Cardiac muscle cell (in vitro differentiated cells and primary cell): Measurements from ENCODE around the gene SFSWAP. TPM values are rescaled to one million over a fixed set of nuclear protein-coding genes. Genes with fewer than 3 reads are reported as not detected.

Source experiments
- DNase-seq, 2 donors: peaks; one replicate each; pipeline versions ENCODE4 v3.0.0 to v3.0.0-alpha.2; 2010 to 2017; ENCODE audit warnings: low read depth in 1 of 2, low spot score in 1 of 2
- H3K27ac ChIP-seq: fragments of 200-600 bp; sonication (generic); 2 replicates; pipeline ENCODE4 v1.5.1; 2016
- H3K27me3 ChIP-seq: fragments of 200-600 bp; sonication (generic); 2 replicates; pipeline ENCODE4 v1.6.0; 2016; ENCODE audit warnings: control low read depth
- H3K36me3 ChIP-seq: fragments of 200-600 bp; sonication (generic); 2 replicates; pipeline ENCODE4 v1.5.1; 2016; ENCODE audit warnings: control low read depth
- H3K4me1 ChIP-seq: fragments of 200-600 bp; sonication (generic); 2 replicates; pipeline ENCODE4 v1.8.1; 2017; ENCODE audit warnings: low read depth, mild to moderate bottlenecking, mixed run types
- H3K4me3 ChIP-seq: fragments of 200-600 bp; sonication (generic); 2 replicates; pipeline ENCODE4 v1.5.1; 2016; ENCODE audit warnings: mild to moderate bottlenecking
- H3K9me3 ChIP-seq: fragments of 200-600 bp; sonication (generic); 2 replicates; pipeline ENCODE4 v1.5.1; 2017; ENCODE audit warnings: low read depth, mild to moderate bottlenecking, control low read depth
- CTCF ChIP-seq: IDR thresholded peaks from 2 replicates; pipeline ENCODE4 v1.5.1; 2012; ENCODE audit warnings: low read depth, mild to moderate bottlenecking, low read length
- polyA plus RNA-seq: library from polyadenylated mRNA; unstranded; fragments of >200 nt; fragmentation: Nextera tagmentation; extraction: Ambion mirVana; gene quantifications from 2 replicates; pipeline ENCODE4 v1.2.1, GENCODE V29; 2016
- total RNA-seq: library from RNA; depleted of rRNA; stranded (reverse); fragments of >200 nt; gene quantifications from 2 replicates; pipeline ENCODE4 v1.2.3, GENCODE V29; 2016

Gene SFSWAP
- total and polyA plus RNA-seq, 2 experiments from 2014 or later = 24.1 to 44.8 TPM

- DNase-seq = no peak
These were observed 42.1 kb downstream of the SFSWAP start for GRCh38 chr12:131753005-131753404.

GRCh38 chr12:131753757-131754156 is 42.9 kb downstream of the SFSWAP start:
- Histone ChIP-seq H3K9me3 (no peaks in the 10 kb centered on the region), H3K4me1 (no peaks in the 10 kb centered on the region), H3K36me3 (peaks cover 39% of the 10 kb centered on the region), H3K4me3 (no peak overlapping the region), H3K27ac (no peak overlapping the region), H3K27me3 (no peaks in the 10 kb centered on the region)
- TF ChIP-seq CTCF = no peak
- no peak for DNase-seq

More at GRCh38 chr12:131753005-131753404, 42.1 kb downstream of the SFSWAP start:
- H3K36me3 ChIP-seq = peaks cover 32% of the 10 kb centered on the region
- no peak for TF ChIP-seq CTCF
- no peaks in the 10 kb centered on the region for H3K9me3 ChIP-seq
- H3K4me3 ChIP-seq = no peak overlapping the region
- H3K4me1 ChIP-seq = no peaks in the 10 kb centered on the region
- no peaks in the 10 kb centered on the region for H3K27me3 ChIP-seq
- no peak overlapping the region for H3K27ac ChIP-seq

- Histone ChIP-seq H3K9me3 (no peaks in the 10 kb centered on the region), H3K36me3 (peaks cover 44% of the 10 kb centered on the region), H3K4me1 (no peaks in the 10 kb centered on the region), H3K27ac (no peak overlapping the region), H3K4me3 (no peak overlapping the region), H3K27me3 (no peaks in the 10 kb centered on the region)
- DNase-seq = no peak
- TF ChIP-seq CTCF = no peak
These were observed 43.3 kb downstream of the SFSWAP start for GRCh38 chr12:131754184-131754583.

- no peaks in the 10 kb centered on the region for H3K4me1 ChIP-seq
- H3K4me3 ChIP-seq = no peak overlapping the region
- H3K9me3 ChIP-seq = no peaks in the 10 kb centered on the region
- no peaks in the 10 kb centered on the region for H3K27me3 ChIP-seq
- peak; percentile 9 to 13 for DNase-seq
- TF ChIP-seq CTCF = peak; percentile 21
- peaks cover 45% of the 10 kb centered on the region for H3K36me3 ChIP-seq
- H3K27ac ChIP-seq = no peak overlapping the region
These were observed 44.6 kb downstream of the SFSWAP start for GRCh38 chr12:131755305-131756113.

GRCh38 chr12:131756441-131756840 is 45.6 kb downstream of the SFSWAP start:
- H3K36me3 ChIP-seq = peaks cover 45% of the 10 kb centered on the region
- no peaks in the 10 kb centered on the region for H3K4me1 ChIP-seq
- DNase-seq = no peak
- no peaks in the 10 kb centered on the region for H3K27me3 ChIP-seq
- H3K27ac ChIP-seq = no peak overlapping the region
- TF ChIP-seq CTCF = no peak
- no peaks in the 10 kb centered on the region for H3K9me3 ChIP-seq
- H3K4me3 ChIP-seq = no peak overlapping the region
